ENCODE data around the gene WDFY2.

- TF ChIP-seq CTCF (IDR thresholded peaks at IDR 0.05) (no peak), ZNF512 (CRISPR knock-in tag; IDR thresholded peaks at IDR 0.05; ENCODE audit: borderline replicate concordance) (no peak), SMAD3 (CRISPR knock-in tag; IDR thresholded peaks at IDR 0.05; ENCODE audit: borderline replicate concordance) (no peak), ZMAT4 (CRISPR knock-in tag; IDR thresholded peaks at IDR 0.05) (no peak), PRDM15 (CRISPR knock-in tag; IDR thresholded peaks at IDR 0.05) (no peak), USF1 (CRISPR knock-in tag; IDR thresholded peaks at IDR 0.05) (no peak), E2F4 (CRISPR knock-in tag; IDR thresholded peaks at IDR 0.05; ENCODE audit: borderline replicate concordance, low read depth) (no peak), CREB1 (CRISPR knock-in tag; IDR thresholded peaks at IDR 0.05) (no peak), ZNF219 (CRISPR knock-in tag; IDR thresholded peaks at IDR 0.05; ENCODE audit: borderline replicate concordance) (no peak), TEAD4 (CRISPR knock-in tag; IDR thresholded peaks at IDR 0.05) (no peak), ARID4B (CRISPR knock-in tag; IDR thresholded peaks at IDR 0.05; ENCODE audit: borderline replicate concordance) (no peak), SP1 (CRISPR knock-in tag; conservative IDR thresholded peaks at IDR 0.05) (no peak), ATF3 (CRISPR knock-in tag; conservative IDR thresholded peaks at IDR 0.05) (no peak), TEAD1 (CRISPR knock-in tag; IDR thresholded peaks at IDR 0.05) (no peak)
Observed at GRCh38 chr13:51746802-51747201, 162.5 kb downstream of the WDFY2 start.

All from WTC11 (cell line).